GM12878 (cell line): ENCODE data around the gene TLE2.

Experiments used
- GABPA ChIP-seq: IDR thresholded peaks from 2 replicates; pipeline ENCODE4 v1.6.1; 2014; ENCODE audit warnings: antibody characterized with exemption, low read depth, mild to moderate bottlenecking, inconsistent platforms
- MAX ChIP-seq: IDR thresholded peaks from 2 replicates; pipeline ENCODE4 v1.6.1; 2012; ENCODE audit warnings: low read depth, low read length, improper control_type of control experiment
- STAT3 ChIP-seq: IDR thresholded peaks from 2 replicates; pipeline ENCODE4 v1.6.1; 2011; ENCODE audit warnings: low read depth, low read length, improper control_type of control experiment
- TF ChIP-seq, protein P1 (sequence below): fragments of 450-650 bp; IDR thresholded peaks from 2 replicates; pipeline ENCODE4 v1.6.1; 2017; ENCODE audit warnings: low read depth, mild to moderate bottlenecking, moderate library complexity
- TF ChIP-seq, protein P2 (sequence below): fragments of 450-650 bp; IDR thresholded peaks from 2 replicates; pipeline ENCODE4 v1.6.1; 2017; ENCODE audit warnings: mild to moderate bottlenecking, low read depth, inconsistent platforms; ENCODE audit not compliant: poor library complexity, severe bottlenecking

- TF ChIP-seq, protein P1, sequence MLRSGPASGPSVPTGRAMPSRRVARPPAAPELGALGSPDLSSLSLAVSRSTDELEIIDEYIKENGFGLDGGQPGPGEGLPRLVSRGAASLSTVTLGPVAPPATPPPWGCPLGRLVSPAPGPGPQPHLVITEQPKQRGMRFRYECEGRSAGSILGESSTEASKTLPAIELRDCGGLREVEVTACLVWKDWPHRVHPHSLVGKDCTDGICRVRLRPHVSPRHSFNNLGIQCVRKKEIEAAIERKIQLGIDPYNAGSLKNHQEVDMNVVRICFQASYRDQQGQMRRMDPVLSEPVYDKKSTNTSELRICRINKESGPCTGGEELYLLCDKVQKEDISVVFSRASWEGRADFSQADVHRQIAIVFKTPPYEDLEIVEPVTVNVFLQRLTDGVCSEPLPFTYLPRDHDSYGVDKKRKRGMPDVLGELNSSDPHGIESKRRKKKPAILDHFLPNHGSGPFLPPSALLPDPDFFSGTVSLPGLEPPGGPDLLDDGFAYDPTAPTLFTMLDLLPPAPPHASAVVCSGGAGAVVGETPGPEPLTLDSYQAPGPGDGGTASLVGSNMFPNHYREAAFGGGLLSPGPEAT = no peak
- TF ChIP-seq MAX (no peak), GABPA (no peak), STAT3 (no peak)
- TF ChIP-seq, protein P2, sequence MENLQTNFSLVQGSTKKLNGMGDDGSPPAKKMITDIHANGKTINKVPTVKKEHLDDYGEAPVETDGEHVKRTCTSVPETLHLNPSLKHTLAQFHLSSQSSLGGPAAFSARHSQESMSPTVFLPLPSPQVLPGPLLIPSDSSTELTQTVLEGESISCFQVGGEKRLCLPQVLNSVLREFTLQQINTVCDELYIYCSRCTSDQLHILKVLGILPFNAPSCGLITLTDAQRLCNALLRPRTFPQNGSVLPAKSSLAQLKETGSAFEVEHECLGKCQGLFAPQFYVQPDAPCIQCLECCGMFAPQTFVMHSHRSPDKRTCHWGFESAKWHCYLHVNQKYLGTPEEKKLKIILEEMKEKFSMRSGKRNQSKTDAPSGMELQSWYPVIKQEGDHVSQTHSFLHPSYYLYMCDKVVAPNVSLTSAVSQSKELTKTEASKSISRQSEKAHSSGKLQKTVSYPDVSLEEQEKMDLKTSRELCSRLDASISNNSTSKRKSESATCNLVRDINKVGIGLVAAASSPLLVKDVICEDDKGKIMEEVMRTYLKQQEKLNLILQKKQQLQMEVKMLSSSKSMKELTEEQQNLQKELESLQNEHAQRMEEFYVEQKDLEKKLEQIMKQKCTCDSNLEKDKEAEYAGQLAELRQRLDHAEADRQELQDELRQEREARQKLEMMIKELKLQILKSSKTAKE = no peak
Measured at GRCh38 chr19:3015126-3016057, 13.7 kb downstream of the TLE2 start.
